MG63 (cell line): Measurements from ENCODE around the gene SFI1. TPM values are rescaled to one million over a fixed set of nuclear protein-coding genes. Genes with fewer than 3 reads are reported as not detected.
"Not testable (repeated sequence)": the region's sequence is repeated elsewhere in the genome, so short reads cannot be mapped to it uniquely, and the experiment has no call there.

Experiments used
- DNase-seq: peaks from one replicate; pipeline ENCODE4 v3.0.0-alpha.2; 2020
- H3K27me3 ChIP-seq: fragments of 250-450 bp; sonication (Bioruptor Pico); 2 replicates; pipeline ENCODE4 v1.5.1; 2020; ENCODE audit warnings: mild to moderate bottlenecking, moderate library complexity
- H3K36me3 ChIP-seq: fragments of 250-450 bp; sonication (Bioruptor Pico); 2 replicates; pipeline ENCODE4 v1.5.1; 2020; ENCODE audit warnings: mild to moderate bottlenecking, moderate library complexity
- H3K4me3 ChIP-seq: fragments of 250-450 bp; sonication (Bioruptor Pico); 2 replicates; pipeline ENCODE4 v1.5.1; 2020; ENCODE audit warnings: mild to moderate bottlenecking, moderate library complexity
- H3K9me3 ChIP-seq: fragments of 250-450 bp; sonication (Bioruptor Pico); 2 replicates; pipeline ENCODE4 v1.5.1; 2020; ENCODE audit warnings: mild to moderate bottlenecking, moderate library complexity
- total RNA-seq: library from RNA; depleted of rRNA; stranded (reverse); fragments of >200 nt; shearing (Covaris generic); gene quantifications from 2 replicates; pipeline ENCODE4 v1.2.3, GENCODE V29; 2014; ENCODE audit warnings: low replicate concordance; rRNA removed

SFI1 gene, protein sequence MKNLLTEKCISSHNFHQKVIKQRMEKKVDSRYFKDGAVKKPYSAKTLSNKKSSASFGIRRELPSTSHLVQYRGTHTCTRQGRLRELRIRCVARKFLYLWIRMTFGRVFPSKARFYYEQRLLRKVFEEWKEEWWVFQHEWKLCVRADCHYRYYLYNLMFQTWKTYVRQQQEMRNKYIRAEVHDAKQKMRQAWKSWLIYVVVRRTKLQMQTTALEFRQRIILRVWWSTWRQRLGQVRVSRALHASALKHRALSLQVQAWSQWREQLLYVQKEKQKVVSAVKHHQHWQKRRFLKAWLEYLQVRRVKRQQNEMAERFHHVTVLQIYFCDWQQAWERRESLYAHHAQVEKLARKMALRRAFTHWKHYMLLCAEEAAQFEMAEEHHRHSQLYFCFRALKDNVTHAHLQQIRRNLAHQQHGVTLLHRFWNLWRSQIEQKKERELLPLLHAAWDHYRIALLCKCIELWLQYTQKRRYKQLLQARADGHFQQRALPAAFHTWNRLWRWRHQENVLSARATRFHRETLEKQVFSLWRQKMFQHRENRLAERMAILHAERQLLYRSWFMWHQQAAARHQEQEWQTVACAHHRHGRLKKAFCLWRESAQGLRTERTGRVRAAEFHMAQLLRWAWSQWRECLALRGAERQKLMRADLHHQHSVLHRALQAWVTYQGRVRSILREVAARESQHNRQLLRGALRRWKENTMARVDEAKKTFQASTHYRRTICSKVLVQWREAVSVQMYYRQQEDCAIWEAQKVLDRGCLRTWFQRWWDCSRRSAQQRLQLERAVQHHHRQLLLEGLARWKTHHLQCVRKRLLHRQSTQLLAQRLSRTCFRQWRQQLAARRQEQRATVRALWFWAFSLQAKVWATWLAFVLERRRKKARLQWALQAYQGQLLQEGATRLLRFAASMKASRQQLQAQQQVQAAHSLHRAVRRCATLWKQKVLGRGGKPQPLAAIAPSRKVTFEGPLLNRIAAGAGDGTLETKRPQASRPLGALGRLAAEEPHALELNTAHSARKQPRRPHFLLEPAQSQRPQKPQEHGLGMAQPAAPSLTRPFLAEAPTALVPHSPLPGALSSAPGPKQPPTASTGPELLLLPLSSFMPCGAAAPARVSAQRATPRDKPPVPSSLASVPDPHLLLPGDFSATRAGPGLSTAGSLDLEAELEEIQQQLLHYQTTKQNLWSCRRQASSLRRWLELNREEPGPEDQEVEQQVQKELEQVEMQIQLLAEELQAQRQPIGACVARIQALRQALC
- 10.7 and 12.2 TPM in 2 replicates for total RNA-seq

GRCh38 chr22:31496007-31496734 lies at the start of gene SFI1:
Gene SFI1 (plus strand): TSS chr22:31496536. CDS start chr22:31508285, 11,749 bp downstream.
- no peaks in the 10 kb centered on the region for H3K27me3 ChIP-seq
- DNase-seq: peak; percentile 93
- H3K4me3 ChIP-seq: peak within 1 kb of the TSS; percentile 63
- H3K9me3 ChIP-seq: peaks cover 4% of the 10 kb centered on the region
- H3K36me3 ChIP-seq: peaks cover 16% of the 10 kb centered on the region

DNA sequence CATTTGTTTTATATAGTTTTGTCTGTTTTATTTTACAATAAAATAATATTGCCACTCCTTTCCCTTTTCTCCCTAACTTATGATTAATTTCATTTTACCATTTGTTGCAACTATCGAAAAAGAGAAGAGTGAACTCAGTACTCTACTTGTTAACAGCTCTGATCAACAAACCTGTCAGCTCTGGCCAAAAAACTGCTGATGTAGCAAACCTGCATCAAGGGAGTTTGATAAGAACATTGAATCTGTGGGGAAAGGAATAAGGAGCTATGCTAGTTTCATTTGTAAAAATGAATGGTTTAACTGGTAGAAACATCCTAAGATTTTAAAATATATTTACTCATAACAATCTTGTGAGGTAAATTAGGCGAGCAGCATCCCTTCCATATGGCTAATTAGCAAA lies 49.6 kb upstream of the SFI1 start:
- H3K4me3 ChIP-seq: no peak overlapping the region
- no peaks in the 10 kb centered on the region for H3K27me3 ChIP-seq
- no peaks in the 10 kb centered on the region for H3K9me3 ChIP-seq
- peaks cover 48% of the 10 kb centered on the region for H3K36me3 ChIP-seq
- no peak for DNase-seq

DNA sequence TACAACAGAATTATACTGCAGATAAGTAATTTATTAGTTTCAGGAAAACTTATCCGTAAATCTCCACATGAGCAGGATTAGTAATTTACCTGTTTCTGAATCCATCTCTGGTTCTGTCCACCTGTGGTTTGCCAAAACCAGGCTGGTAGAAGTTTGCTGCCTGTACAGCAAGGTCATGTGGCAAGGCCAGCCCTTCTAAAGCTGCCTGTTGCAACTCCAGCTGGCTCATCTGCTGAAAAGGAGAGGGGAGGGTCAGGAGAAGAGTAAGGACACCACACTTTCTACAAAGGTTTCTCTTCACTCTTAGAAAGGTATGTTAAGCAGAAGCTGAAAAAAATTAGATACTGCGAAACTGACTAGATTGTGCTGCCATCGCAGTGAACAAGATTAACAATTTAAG lies 49.0 kb upstream of the SFI1 start:
- Histone ChIP-seq H3K36me3 (peaks cover 46% of the 10 kb centered on the region), H3K4me3 (no peak overlapping the region), H3K9me3 (no peaks in the 10 kb centered on the region), H3K27me3 (no peaks in the 10 kb centered on the region)
- no peak for DNase-seq

GRCh38 chr22:31448382-31448781 lies 48.0 kb upstream of the SFI1 start:
- DNase-seq: no peak
- H3K27me3 ChIP-seq: no peaks in the 10 kb centered on the region
- peaks cover 41% of the 10 kb centered on the region for H3K36me3 ChIP-seq

GRCh38 chr22:31449506-31449905 lies 46.8 kb upstream of the SFI1 start:
- peaks cover 46% of the 10 kb centered on the region for H3K36me3 ChIP-seq
- H3K4me3 ChIP-seq: no peak overlapping the region
- no peaks in the 10 kb centered on the region for H3K9me3 ChIP-seq
- H3K27me3 ChIP-seq: no peaks in the 10 kb centered on the region
- no peak for DNase-seq

More at GRCh38 chr22:31448382-31448781, 48.0 kb upstream of the SFI1 start:
- H3K9me3 ChIP-seq: no peaks in the 10 kb centered on the region
- no peak overlapping the region for H3K4me3 ChIP-seq

DNA sequence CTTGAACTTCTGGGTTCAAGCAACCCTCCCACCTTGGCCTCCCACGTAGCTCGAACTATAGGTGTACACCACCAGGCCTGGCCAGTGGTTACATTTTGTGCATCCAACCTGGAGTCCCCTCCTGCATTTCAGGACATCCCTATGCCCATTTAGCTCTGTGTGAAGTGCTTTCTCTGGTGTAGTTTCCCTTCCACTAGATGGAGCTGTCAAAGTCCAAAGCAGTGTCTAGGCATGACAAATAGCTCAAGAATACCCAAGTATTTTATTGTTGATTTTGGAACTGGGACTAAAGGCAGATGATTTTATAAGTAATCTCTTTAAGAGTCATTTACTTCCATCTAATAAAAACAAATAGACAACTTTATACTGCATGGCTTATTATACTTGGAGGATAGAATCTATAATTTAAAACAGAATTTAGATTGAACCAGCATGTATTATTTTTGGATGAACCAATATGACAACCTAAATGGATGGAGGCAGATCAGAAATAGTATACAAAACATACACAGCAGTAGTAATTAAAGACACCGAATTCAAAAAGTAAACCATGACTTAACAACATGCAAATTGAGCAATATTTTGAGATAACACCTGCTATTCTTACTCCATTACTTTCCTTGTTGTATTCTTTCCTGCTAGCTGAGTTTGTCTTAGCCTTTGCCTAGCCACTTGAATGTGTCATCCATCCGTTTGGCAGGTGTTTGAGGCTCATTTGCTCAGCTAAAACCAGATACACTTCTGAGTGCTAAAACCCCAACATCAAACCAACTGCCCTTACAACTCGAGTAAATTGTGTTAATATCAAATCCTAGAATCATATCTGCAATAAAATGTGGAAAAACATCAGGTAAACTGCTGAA lies 44.4 kb upstream of the SFI1 start:
- peak; percentile 5 for DNase-seq
- Histone ChIP-seq H3K4me3 (no peak overlapping the region), H3K27me3 (no peaks in the 10 kb centered on the region), H3K9me3 (no peaks in the 10 kb centered on the region), H3K36me3 (peaks cover 50% of the 10 kb centered on the region)

DNA sequence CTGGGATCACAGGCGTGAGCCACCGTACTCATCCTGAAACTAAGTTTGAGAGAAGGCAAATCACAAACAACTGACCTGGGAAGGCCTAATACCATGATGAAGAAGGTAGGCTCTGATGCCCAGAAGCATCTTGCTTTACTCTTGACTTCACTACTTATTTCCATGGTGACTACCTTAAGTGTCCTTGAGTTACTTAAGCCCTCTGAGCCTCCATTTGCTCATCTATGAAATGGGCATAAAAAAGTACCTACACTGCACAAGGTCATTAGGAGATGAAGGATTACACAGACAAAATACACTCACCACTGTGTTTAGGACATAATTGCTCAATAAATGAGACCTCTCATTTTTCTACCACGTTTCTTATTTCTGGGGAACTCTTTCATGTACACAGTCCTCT lies 34.6 kb upstream of the SFI1 start:
- no peaks in the 10 kb centered on the region for H3K9me3 ChIP-seq
- H3K27me3 ChIP-seq: no peaks in the 10 kb centered on the region
- H3K4me3 ChIP-seq: no peak overlapping the region
- DNase-seq: no peak
- peaks cover 46% of the 10 kb centered on the region for H3K36me3 ChIP-seq

DNA sequence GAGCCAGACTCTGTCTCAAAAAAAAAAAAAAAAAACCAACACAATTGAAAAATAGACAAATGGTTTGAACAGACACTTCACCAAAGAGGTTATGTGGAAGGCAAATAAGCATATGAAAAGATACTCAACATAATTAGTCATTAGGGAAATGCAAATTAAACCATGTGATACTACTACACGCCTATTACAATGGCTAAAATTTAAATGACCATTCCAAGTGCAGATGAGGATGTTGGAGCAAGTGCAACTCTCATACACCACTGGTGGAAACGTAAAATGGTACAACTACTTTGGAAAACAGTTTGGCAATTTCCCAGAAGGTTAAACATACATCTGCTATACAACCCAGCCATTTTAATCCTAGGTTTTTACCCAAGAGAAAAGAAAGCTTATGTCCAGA lies 31.0 kb upstream of the SFI1 start:
- no peak overlapping the region for H3K4me3 ChIP-seq
- H3K36me3 ChIP-seq: peaks cover 58% of the 10 kb centered on the region
- DNase-seq: no peak
- no peaks in the 10 kb centered on the region for H3K27me3 ChIP-seq
- no peaks in the 10 kb centered on the region for H3K9me3 ChIP-seq

GRCh38 chr22:31474743-31475142 lies 21.6 kb upstream of the SFI1 start:
- no peaks in the 10 kb centered on the region for H3K9me3 ChIP-seq
- no peak overlapping the region for H3K4me3 ChIP-seq
- no peaks in the 10 kb centered on the region for H3K27me3 ChIP-seq
- no peak for DNase-seq
- peaks cover 41% of the 10 kb centered on the region for H3K36me3 ChIP-seq

- no peaks in the 10 kb centered on the region for H3K9me3 ChIP-seq
- H3K36me3 ChIP-seq: peaks cover 46% of the 10 kb centered on the region
- no peak for DNase-seq
- H3K27me3 ChIP-seq: no peaks in the 10 kb centered on the region
- H3K4me3 ChIP-seq: no peak overlapping the region
Observed at GRCh38 chr22:31475800-31476199, 20.5 kb upstream of the SFI1 start.

DNA sequence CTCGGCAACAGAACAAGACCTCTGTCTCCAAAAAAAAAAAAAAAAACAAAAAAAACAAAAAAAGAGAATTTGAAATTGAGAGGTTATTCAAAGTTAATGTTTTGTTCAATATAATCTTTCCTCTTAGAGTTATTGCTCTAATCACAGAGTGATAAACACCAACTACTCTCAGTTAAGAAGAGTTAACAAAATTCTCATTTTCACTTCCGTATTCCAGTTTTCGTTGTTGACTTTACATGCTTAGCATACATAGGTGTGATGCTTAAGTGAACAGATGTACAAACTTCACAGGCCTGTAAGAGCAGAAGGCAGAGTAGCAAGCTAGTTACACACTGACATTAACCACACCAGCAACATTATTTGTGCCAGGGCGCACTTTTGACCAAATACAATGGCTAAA lies 19.0 kb upstream of the SFI1 start:
- H3K9me3 ChIP-seq: no peaks in the 10 kb centered on the region
- H3K36me3 ChIP-seq: peaks cover 50% of the 10 kb centered on the region
- no peaks in the 10 kb centered on the region for H3K27me3 ChIP-seq
- H3K4me3 ChIP-seq: no peak overlapping the region
- DNase-seq: no peak

DNA sequence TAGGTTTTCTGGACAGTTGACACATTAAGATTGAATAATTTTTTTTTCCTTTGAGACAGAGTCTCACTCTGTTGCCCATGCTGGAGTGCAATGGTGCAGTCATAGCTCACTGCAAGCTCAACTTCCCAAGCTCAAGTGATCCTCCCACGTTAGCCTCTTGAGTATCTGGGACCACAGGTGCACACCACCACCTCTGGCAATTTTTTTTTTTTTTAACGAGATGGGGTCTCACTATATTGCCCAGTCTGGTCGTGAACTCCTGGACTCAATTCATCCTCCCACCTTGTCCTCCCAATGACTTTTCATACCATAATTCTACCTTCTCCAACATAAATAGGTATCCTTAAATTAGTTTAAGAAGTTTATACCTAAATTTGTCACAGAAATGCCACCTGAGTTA lies 15.2 kb upstream of the SFI1 start:
- Histone ChIP-seq H3K4me3 (no peak overlapping the region), H3K36me3 (peaks cover 60% of the 10 kb centered on the region), H3K9me3 (no peaks in the 10 kb centered on the region), H3K27me3 (no peaks in the 10 kb centered on the region)
- no peak for DNase-seq

- not testable (repeated sequence) for H3K4me3 ChIP-seq, DNase-seq, H3K27me3 ChIP-seq, H3K9me3 ChIP-seq
- H3K36me3 ChIP-seq: peaks cover 66% of the 10 kb centered on the region
Observed at GRCh38 chr22:31482470-31482869, 13.9 kb upstream of the SFI1 start.

DNA sequence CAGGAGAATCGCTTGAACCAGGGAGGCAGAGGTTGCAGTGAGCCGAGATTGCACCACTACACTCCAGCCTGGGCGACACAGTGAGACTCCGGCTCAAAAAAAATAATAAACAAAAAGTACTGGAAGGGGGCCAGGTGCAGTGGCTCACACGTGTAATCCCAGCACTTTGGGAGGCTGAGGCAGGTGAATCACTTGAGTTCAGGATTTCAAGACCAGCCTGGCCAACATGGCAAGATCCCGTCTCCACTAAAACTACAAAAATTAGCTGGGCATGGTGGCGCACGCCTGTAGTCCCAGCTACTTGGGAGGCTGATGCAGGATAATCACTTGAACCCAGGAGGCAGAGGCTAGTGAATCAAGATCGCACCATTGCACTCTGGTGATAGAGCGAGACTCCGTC lies 10.0 kb upstream of the SFI1 start:
- H3K9me3 ChIP-seq, H3K27me3 ChIP-seq, H3K4me3 ChIP-seq, DNase-seq: not testable (repeated sequence)
- H3K36me3 ChIP-seq: peaks cover 64% of the 10 kb centered on the region

- no peaks in the 10 kb centered on the region for H3K9me3 ChIP-seq
- peaks cover 58% of the 10 kb centered on the region for H3K36me3 ChIP-seq
- H3K4me3 ChIP-seq: no peak overlapping the region
- no peaks in the 10 kb centered on the region for H3K27me3 ChIP-seq
- no peak for DNase-seq
Observed at GRCh38 chr22:31486951-31487350, 9.4 kb upstream of the SFI1 start.
